ENCODE results near the gene PCED1A.

The PCED1A gene

GRCh38 chr20:2798814-2799213 lies 41.6 kb downstream of the PCED1A start:
- DNase-seq (ENCODE audit: low read depth) = no peak
- TF ChIP-seq, protein P1, sequence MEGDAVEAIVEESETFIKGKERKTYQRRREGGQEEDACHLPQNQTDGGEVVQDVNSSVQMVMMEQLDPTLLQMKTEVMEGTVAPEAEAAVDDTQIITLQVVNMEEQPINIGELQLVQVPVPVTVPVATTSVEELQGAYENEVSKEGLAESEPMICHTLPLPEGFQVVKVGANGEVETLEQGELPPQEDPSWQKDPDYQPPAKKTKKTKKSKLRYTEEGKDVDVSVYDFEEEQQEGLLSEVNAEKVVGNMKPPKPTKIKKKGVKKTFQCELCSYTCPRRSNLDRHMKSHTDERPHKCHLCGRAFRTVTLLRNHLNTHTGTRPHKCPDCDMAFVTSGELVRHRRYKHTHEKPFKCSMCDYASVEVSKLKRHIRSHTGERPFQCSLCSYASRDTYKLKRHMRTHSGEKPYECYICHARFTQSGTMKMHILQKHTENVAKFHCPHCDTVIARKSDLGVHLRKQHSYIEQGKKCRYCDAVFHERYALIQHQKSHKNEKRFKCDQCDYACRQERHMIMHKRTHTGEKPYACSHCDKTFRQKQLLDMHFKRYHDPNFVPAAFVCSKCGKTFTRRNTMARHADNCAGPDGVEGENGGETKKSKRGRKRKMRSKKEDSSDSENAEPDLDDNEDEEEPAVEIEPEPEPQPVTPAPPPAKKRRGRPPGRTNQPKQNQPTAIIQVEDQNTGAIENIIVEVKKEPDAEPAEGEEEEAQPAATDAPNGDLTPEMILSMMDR (conservative IDR thresholded peaks at IDR 0.05; ENCODE audit: low read length) = no peak
- H3K4me3 ChIP-seq (ENCODE audit: low read length) = no peak overlapping the region

DNA sequence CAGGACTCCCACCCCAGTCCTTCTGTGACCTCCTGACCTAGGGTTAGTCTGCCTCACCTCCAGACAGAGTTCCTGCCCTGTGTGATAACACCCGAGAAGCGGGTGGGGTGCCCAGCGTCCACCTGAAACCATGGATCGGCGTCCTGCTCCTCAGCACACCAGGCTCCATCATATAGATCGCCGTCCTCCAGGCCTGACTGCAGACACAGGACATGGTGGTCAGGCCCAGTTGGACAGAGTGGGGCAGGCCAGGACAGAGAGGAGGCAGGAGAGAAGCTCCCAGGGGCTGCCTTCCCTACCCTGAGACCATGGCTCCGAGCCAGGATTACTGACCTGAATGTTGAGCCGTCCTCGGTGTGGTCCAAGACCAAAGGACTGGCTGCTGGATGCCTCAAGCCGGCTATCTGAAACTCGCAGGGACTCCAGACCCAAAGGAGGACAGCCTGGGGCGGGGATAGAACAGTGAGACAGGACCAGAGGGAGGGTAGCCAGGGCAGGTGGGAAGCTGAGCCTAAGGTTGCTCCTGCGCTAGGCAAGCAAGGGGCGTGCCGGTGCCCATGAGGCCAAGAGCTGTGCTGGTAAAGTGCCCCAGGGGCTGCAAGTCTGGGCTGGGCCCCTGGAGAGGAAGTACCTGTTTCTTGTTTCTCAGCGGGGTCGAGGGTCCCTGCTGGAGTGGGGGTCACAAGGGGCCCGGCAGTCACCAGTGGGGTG lies 42.2 kb downstream of the PCED1A start:
- TF ChIP-seq, protein P1 (conservative IDR thresholded peaks at IDR 0.05; ENCODE audit: low read length) = no peak
- DNase-seq (ENCODE audit: low read depth) = no peak

GRCh38 chr20:2797136-2797983 lies 43.1 kb downstream of the PCED1A start:
- TF ChIP-seq, protein P1 (conservative IDR thresholded peaks at IDR 0.05; ENCODE audit: low read length) = no peak

More for the DNA sequence above, 42.2 kb downstream of the PCED1A start:
- H3K4me3 ChIP-seq (ENCODE audit: low read length) = no peak overlapping the region

DNA sequence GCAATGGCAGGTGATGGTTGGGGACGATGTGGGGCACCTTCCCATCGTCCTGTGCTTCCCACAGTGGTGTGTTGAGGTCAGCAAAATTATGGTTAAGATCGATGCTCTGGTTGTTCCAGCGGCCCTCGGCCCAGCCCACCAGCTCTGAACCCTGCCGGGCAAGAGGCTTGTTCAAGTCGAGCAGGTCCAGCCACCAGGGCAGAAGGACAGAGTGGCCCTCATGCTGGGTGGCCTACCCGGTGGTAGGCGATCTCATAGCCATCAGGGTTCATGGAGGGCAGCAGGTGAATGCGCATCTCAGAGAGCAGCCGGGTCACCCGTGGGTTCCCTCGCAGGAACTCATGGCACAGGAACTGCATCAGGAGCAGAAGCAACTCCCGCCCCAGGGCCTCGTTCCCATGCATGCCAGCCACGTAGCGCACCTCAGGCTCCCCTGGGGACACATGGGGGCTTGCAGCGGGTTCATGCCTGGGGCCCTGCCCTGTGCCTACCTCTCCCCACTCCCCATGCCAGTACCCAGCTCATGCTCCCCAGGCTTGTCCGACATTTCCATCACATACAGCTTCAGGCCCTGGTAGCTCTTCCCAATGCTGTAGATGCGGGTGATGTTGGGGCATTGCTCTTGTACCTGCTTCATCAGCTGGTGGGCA lies 44.3 kb downstream of the PCED1A start:
- no peak for DNase-seq (ENCODE audit: low read depth)
- no peak overlapping the region for H3K4me3 ChIP-seq (ENCODE audit: low read length)
- TF ChIP-seq, protein P1 (conservative IDR thresholded peaks at IDR 0.05; ENCODE audit: low read length) = no peak

More at GRCh38 chr20:2797136-2797983, 43.1 kb downstream of the PCED1A start:
- no peak for DNase-seq (ENCODE audit: low read depth)
- no peak overlapping the region for H3K4me3 ChIP-seq (ENCODE audit: low read length)

DNA sequence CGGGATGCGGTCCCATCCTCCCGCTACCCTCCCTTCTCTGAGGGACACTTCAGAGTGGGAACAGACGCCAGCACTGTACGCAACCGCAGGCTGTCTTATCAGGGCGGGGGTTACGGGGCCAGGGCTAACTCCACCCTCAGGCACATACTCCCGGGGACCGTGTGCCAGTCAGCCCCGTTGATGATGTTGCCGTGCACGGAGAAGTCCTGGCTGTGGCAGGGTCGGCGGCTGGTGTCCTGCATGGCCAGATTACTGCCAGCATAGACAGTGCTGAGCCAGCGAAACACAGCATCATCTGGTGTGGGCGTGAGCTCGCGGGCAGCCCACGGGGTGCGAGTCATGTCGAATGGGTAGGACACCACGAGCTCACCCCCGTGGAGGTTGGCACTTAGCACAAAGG lies 45.0 kb downstream of the PCED1A start:
- TF ChIP-seq, protein P1 (conservative IDR thresholded peaks at IDR 0.05; ENCODE audit: low read length) = no peak
- H3K4me3 ChIP-seq (ENCODE audit: low read length) = no peak overlapping the region
- no peak for DNase-seq (ENCODE audit: low read depth)

DNA sequence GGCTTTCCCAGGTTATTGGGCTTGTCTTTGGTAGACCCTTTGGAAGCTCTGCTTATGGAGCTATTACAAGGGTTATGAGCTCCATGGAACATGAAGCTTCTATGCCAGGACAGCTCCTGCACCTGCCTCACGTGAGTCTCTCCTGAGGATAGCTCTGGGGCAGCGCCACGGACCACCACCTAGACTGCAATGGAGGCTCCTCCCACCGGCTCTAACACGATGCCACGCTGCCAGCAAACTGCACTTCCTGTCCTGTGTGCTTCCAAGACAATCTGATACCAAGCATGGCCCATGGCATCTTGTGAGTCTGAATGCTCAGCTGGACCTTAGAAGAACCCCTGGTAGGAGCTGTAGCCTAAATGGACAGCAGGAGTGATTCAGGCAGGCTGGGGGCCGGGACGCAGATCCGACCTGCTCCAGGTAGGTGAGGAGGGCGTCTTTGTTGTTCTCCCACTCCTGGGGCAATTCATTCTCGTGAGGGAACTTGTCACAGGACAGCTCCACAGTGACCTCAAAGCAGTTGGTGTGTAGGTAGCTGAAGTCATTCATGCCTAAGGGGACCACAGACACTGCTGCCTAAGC lies 45.5 kb downstream of the PCED1A start:
- TF ChIP-seq, protein P1 (conservative IDR thresholded peaks at IDR 0.05; ENCODE audit: low read length) = no peak
- no peak for DNase-seq (ENCODE audit: low read depth)
- no peak overlapping the region for H3K4me3 ChIP-seq (ENCODE audit: low read length)

All from AG10803 (cell line).